Measurements from ENCODE around the gene CPEB2.

Gene CPEB2

DNA sequence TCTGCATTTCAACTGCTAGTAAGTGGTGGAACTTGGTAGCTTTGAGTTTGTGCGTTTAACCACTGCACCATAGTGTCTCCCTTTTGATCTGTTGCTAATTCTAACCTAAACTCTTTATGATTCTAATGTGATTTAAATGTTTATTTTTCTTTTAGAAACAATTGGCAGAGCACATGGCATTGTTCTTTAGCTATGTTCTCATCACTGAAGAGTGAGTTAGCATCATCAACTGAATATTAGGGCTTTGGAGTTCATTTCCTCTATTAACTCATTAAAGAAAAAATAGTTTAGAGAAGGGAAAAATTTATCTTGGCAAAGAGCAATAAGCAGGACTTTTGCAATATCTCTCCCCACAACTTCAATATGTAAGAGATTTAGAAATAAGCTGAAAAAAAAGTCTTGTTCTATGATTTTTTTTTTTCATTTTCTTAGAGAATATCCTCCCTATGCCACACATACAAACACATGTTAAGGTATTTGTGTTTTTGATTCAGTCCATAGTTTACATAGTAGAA lies 25.7 kb downstream of the CPEB2 start:
- H3K27ac ChIP-seq (ENCODE audit: low read depth, low read length) = no peak overlapping the region
- peaks cover 5% of the 10 kb centered on the region for H3K4me1 ChIP-seq (ENCODE audit: control insufficient read depth, insufficient read depth, low read length)
- H3K27me3 ChIP-seq (ENCODE audit: control insufficient read depth, insufficient read depth, low read length) = no peaks in the 10 kb centered on the region
- H3K9ac ChIP-seq (ENCODE audit: low read length) = no peak overlapping the region
- peaks cover 3% of the 10 kb centered on the region; the same call in 1 of the 2 replicates for H3K36me3 ChIP-seq (ENCODE audit: control insufficient read depth, insufficient read depth, low read length)
- H3K4me3 ChIP-seq (ENCODE audit: low read depth, low read length) = no peak overlapping the region
- no peaks in the 10 kb centered on the region for H3K9me3 ChIP-seq (ENCODE audit: control insufficient read depth, insufficient read depth, low read depth, low read length)

GRCh38 chr4:15031197-15031596 lies 28.9 kb downstream of the CPEB2 start:
- peaks cover 5% of the 10 kb centered on the region for H3K4me1 ChIP-seq (ENCODE audit: control insufficient read depth, insufficient read depth, low read length)
- peaks cover 12% of the 10 kb centered on the region for H3K9me3 ChIP-seq (ENCODE audit: control insufficient read depth, insufficient read depth, low read depth, low read length)
- H3K4me3 ChIP-seq (ENCODE audit: low read depth, low read length) = no peak overlapping the region
- H3K27ac ChIP-seq (ENCODE audit: low read depth, low read length) = no peak overlapping the region
- peaks cover 17% of the 10 kb centered on the region for H3K36me3 ChIP-seq (ENCODE audit: control insufficient read depth, insufficient read depth, low read length)
- H3K9ac ChIP-seq (ENCODE audit: low read length) = no peak overlapping the region
- no peaks in the 10 kb centered on the region for H3K27me3 ChIP-seq (ENCODE audit: control insufficient read depth, insufficient read depth, low read length)

DNA sequence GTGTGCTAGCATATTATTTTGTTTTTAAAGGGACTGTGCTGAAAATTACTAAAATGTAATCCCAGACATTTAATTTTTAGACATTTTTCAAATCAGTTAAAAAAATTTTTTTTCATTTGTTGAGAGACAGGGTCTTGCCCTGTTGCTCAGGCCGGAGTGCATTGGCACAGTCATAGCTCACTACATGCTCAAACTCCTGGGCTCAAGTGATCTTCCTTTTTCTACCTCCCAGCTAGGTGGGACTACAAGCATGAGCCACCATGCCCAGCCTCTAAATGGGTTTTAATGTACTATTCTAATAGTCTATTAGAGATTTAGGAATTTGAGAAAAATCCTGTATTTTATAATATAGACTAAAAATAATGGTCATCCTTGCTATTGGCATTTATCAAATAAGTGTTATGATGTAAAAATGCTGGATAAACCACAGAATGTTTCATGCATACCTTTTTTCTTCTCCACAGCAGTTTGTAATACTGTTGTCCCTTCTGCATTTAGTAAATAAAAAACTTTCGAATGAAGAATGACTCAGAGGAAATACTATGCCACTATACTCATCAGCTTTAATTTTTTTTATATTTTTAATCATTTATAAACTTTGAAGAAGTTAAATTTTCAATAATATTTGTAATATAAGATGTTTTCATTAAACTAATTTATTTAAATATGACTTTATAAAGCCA lies 29.9 kb downstream of the CPEB2 start:
- H3K36me3 ChIP-seq (ENCODE audit: control insufficient read depth, insufficient read depth, low read length) = peaks cover 17% of the 10 kb centered on the region
- H3K4me3 ChIP-seq (ENCODE audit: low read depth, low read length) = no peak overlapping the region
- H3K4me1 ChIP-seq (ENCODE audit: control insufficient read depth, insufficient read depth, low read length) = peaks cover 5% of the 10 kb centered on the region
- no peak overlapping the region for H3K9ac ChIP-seq (ENCODE audit: low read length)
- no peak overlapping the region for H3K27ac ChIP-seq (ENCODE audit: low read depth, low read length)
- H3K27me3 ChIP-seq (ENCODE audit: control insufficient read depth, insufficient read depth, low read length) = no peaks in the 10 kb centered on the region
- H3K9me3 ChIP-seq (ENCODE audit: control insufficient read depth, insufficient read depth, low read depth, low read length) = peaks cover 12% of the 10 kb centered on the region

DNA sequence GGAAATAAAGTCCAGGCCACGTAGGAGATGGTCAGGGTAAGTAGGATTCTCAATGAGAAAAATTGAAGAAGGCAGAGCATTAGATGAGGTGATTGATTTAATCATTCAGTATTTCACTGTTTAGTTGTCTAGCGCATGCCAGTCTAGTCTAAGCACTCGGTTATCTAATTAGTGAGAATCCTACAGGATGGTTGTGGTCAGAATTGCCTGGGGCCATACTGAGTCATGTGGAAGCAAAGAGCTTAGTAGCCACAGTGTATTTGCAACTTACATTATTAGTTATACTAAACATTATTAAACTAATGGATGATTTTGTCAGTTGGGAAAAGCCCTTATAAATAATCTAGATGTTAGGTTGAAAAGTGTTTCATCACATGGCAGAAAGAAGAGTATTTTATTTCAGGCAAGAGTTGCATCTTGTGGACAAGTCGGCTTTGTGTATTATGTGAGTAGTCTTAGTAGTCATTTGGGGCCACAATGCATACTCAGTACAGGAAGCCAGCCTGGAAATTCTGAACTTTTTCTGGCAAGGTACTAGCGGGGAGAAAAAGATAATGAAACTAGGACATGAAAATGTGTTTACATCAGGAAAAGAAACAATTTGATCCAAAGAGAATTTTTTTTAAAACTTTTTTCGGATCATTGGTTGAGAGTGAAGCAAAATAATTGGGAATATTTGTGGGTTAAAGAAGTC lies 31.9 kb downstream of the CPEB2 start:
- Histone ChIP-seq H3K36me3 (ENCODE audit: control insufficient read depth, insufficient read depth, low read length) (peaks cover 17% of the 10 kb centered on the region), H3K27ac (ENCODE audit: low read depth, low read length) (no peak overlapping the region), H3K9ac (ENCODE audit: low read length) (no peak overlapping the region), H3K4me1 (ENCODE audit: control insufficient read depth, insufficient read depth, low read length) (no peaks in the 10 kb centered on the region), H3K4me3 (ENCODE audit: low read depth, low read length) (no peak overlapping the region), H3K9me3 (ENCODE audit: control insufficient read depth, insufficient read depth, low read depth, low read length) (peaks cover 12% of the 10 kb centered on the region), H3K27me3 (ENCODE audit: control insufficient read depth, insufficient read depth, low read length) (no peaks in the 10 kb centered on the region)

- Histone ChIP-seq H3K4me1 (ENCODE audit: control insufficient read depth, insufficient read depth, low read length) (no peaks in the 10 kb centered on the region), H3K36me3 (ENCODE audit: control insufficient read depth, insufficient read depth, low read length) (peaks cover 17% of the 10 kb centered on the region), H3K4me3 (ENCODE audit: low read depth, low read length) (no peak overlapping the region), H3K27me3 (ENCODE audit: control insufficient read depth, insufficient read depth, low read length) (no peaks in the 10 kb centered on the region), H3K27ac (ENCODE audit: low read depth, low read length) (no peak overlapping the region), H3K9ac (ENCODE audit: low read length) (no peak overlapping the region), H3K9me3 (ENCODE audit: control insufficient read depth, insufficient read depth, low read depth, low read length) (peaks cover 12% of the 10 kb centered on the region)
Measured at GRCh38 chr4:15035159-15035558, 32.9 kb downstream of the CPEB2 start.

GRCh38 chr4:15037923-15038541 lies 35.8 kb downstream of the CPEB2 start:
- H3K9ac ChIP-seq (ENCODE audit: low read length) = no peak overlapping the region
- peaks cover 14% of the 10 kb centered on the region for H3K36me3 ChIP-seq (ENCODE audit: control insufficient read depth, insufficient read depth, low read length)
- no peak overlapping the region for H3K27ac ChIP-seq (ENCODE audit: low read depth, low read length)
- H3K9me3 ChIP-seq (ENCODE audit: control insufficient read depth, insufficient read depth, low read depth, low read length) = peaks cover 12% of the 10 kb centered on the region
- H3K27me3 ChIP-seq (ENCODE audit: control insufficient read depth, insufficient read depth, low read length) = no peaks in the 10 kb centered on the region
- H3K4me1 ChIP-seq (ENCODE audit: control insufficient read depth, insufficient read depth, low read length) = 0 out of 2 replicates have a peak, but pooled peaks cover 7% of the 10 kb centered on the region
- H3K4me3 ChIP-seq (ENCODE audit: low read depth, low read length) = no peak overlapping the region

DNA sequence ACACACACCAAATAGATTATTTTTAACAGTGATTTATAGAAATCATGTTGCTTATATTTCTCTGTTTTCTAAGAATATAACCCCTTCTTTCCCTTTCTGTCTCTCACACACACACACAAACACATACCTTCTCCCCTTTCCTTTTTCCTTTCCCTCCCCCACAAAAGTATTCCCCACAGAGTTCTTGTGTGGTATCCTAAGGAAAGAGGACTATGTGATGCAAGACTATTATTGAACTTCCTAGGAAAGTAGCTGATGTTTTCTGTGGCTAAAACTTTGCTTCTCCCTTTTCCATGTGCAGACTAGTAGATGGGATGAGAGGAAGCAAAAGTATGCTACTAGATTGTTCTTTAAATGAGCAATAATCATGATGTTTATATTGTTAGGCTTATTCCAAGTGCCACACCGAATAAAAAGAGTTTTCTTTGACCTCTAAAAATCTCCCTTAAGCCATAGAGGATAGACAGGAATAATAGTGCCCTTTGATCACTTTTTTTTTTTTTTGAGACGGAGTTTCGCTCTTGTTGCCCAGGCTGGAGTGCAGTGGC lies 38.7 kb downstream of the CPEB2 start:
- Histone ChIP-seq H3K36me3 (ENCODE audit: control insufficient read depth, insufficient read depth, low read length) (no peaks in the 10 kb centered on the region), H3K4me3 (ENCODE audit: low read depth, low read length) (no peak overlapping the region), H3K27me3 (ENCODE audit: control insufficient read depth, insufficient read depth, low read length) (no peaks in the 10 kb centered on the region), H3K9me3 (ENCODE audit: control insufficient read depth, insufficient read depth, low read depth, low read length) (no peaks in the 10 kb centered on the region), H3K9ac (ENCODE audit: low read length) (no peak overlapping the region), H3K4me1 (ENCODE audit: control insufficient read depth, insufficient read depth, low read length) (0 out of 2 replicates have a peak, but pooled peaks cover 7% of the 10 kb centered on the region), H3K27ac (ENCODE audit: low read depth, low read length) (no peak overlapping the region)

DNA sequence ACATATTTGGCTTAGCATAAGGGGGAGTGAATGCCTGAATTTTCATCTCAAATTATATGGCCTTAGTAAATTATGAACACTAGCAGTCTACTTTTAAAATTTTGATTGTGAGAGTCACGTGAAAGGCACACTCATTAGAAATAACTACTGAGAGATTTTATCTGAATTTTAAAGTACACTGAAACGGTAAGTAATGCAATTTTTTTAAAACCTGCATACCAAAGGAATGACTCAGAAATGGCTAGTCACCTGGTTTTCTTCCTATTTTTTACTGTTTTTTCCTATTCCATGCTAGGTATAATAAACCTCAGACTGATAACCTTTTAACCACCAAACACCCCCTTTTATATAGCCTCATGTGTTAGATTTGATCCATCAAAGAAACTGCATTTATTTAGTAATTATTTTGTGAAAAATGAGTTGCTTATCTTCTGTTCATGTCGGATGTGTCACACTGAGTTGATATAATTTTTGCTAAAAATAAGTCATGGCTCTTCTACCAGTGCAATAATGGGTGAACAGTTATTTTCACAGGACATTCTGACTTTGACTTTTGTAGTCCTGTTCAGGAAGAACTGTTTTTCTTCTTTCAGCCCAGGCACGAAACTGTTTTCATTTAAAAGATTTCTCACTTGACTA lies 40.4 kb downstream of the CPEB2 start:
- H3K4me3 ChIP-seq (ENCODE audit: low read depth, low read length) = no peak overlapping the region
- H3K27me3 ChIP-seq (ENCODE audit: control insufficient read depth, insufficient read depth, low read length) = no peaks in the 10 kb centered on the region
- H3K4me1 ChIP-seq (ENCODE audit: control insufficient read depth, insufficient read depth, low read length) = 0 out of 2 replicates have a peak, but pooled peaks cover 7% of the 10 kb centered on the region
- no peaks in the 10 kb centered on the region for H3K9me3 ChIP-seq (ENCODE audit: control insufficient read depth, insufficient read depth, low read depth, low read length)
- no peak overlapping the region for H3K9ac ChIP-seq (ENCODE audit: low read length)
- no peaks in the 10 kb centered on the region for H3K36me3 ChIP-seq (ENCODE audit: control insufficient read depth, insufficient read depth, low read length)
- no peak overlapping the region for H3K27ac ChIP-seq (ENCODE audit: low read depth, low read length)

- Histone ChIP-seq H3K9ac (ENCODE audit: low read length) (no peak overlapping the region), H3K27ac (ENCODE audit: low read depth, low read length) (no peak overlapping the region), H3K27me3 (ENCODE audit: control insufficient read depth, insufficient read depth, low read length) (no peaks in the 10 kb centered on the region), H3K4me1 (ENCODE audit: control insufficient read depth, insufficient read depth, low read length) (0 out of 2 replicates have a peak, but pooled peaks cover 7% of the 10 kb centered on the region), H3K36me3 (ENCODE audit: control insufficient read depth, insufficient read depth, low read length) (no peaks in the 10 kb centered on the region), H3K4me3 (ENCODE audit: low read depth, low read length) (no peak overlapping the region), H3K9me3 (ENCODE audit: control insufficient read depth, insufficient read depth, low read depth, low read length) (no peaks in the 10 kb centered on the region)
Measured at GRCh38 chr4:15043226-15043625, 40.9 kb downstream of the CPEB2 start.

GRCh38 chr4:15043922-15044321 lies 41.6 kb downstream of the CPEB2 start:
- H3K27me3 ChIP-seq (ENCODE audit: control insufficient read depth, insufficient read depth, low read length) = no peaks in the 10 kb centered on the region
- H3K9me3 ChIP-seq (ENCODE audit: control insufficient read depth, insufficient read depth, low read depth, low read length) = no peaks in the 10 kb centered on the region
- 0 out of 2 replicates have a peak, but pooled peaks cover 7% of the 10 kb centered on the region for H3K4me1 ChIP-seq (ENCODE audit: control insufficient read depth, insufficient read depth, low read length)
- no peak overlapping the region for H3K4me3 ChIP-seq (ENCODE audit: low read depth, low read length)
- no peaks in the 10 kb centered on the region for H3K36me3 ChIP-seq (ENCODE audit: control insufficient read depth, insufficient read depth, low read length)
- H3K27ac ChIP-seq (ENCODE audit: low read depth, low read length) = no peak overlapping the region
- H3K9ac ChIP-seq (ENCODE audit: low read length) = no peak overlapping the region
